Glomerular visceral epithelial cell (primary cell): Measurements from ENCODE around the gene B4GALT5.
"Not testable (repeated sequence)": the region's sequence is repeated elsewhere in the genome, so short reads cannot be mapped to it uniquely, and the experiment has no call there.

ENCODE experiments used
- DNase-seq: peaks from one replicate; pipeline ENCODE4 v3.0.0-alpha.2; 2016; ENCODE audit errors: extremely low spot score

Gene B4GALT5

DNA sequence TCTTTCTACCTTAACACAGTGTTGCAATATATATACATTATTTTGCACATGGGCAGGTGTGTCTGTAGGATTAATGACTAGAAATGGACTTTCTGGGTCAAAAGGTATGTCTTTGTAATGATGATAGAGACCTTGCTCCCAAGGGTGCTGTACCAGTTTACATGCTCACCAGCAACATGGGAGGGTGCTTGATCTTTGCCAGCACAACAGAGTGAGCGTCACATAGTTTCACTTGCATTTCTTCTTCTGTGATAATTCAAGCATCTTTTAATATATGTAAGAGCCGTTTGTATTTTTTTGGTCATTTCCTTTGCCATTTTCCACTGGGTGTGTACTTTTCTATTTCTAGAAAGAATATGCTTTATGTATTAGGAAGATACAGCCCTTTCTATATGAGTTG lies 23.6 kb upstream of the B4GALT5 start:
- DNase-seq = no peak

DNA sequence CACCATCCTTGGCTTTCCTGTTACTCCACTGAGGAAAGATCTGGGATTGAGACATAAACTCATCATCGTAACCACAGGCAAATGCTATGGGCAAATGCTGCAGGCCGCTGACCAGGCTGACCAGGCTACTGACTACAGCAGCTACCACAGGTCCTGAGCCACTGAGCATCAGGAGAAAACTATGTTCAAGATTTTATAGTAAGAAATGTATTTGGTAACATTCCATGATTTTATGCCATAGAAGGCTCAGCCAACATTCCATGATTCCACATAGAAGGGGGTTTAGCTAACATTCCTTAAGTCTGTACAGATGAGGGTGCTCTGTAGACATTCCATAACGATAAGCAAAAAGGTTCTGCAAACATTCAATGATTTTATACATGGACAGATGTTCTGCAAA lies 16.1 kb upstream of the B4GALT5 start:
- peak; percentile 28 for DNase-seq

DNA sequence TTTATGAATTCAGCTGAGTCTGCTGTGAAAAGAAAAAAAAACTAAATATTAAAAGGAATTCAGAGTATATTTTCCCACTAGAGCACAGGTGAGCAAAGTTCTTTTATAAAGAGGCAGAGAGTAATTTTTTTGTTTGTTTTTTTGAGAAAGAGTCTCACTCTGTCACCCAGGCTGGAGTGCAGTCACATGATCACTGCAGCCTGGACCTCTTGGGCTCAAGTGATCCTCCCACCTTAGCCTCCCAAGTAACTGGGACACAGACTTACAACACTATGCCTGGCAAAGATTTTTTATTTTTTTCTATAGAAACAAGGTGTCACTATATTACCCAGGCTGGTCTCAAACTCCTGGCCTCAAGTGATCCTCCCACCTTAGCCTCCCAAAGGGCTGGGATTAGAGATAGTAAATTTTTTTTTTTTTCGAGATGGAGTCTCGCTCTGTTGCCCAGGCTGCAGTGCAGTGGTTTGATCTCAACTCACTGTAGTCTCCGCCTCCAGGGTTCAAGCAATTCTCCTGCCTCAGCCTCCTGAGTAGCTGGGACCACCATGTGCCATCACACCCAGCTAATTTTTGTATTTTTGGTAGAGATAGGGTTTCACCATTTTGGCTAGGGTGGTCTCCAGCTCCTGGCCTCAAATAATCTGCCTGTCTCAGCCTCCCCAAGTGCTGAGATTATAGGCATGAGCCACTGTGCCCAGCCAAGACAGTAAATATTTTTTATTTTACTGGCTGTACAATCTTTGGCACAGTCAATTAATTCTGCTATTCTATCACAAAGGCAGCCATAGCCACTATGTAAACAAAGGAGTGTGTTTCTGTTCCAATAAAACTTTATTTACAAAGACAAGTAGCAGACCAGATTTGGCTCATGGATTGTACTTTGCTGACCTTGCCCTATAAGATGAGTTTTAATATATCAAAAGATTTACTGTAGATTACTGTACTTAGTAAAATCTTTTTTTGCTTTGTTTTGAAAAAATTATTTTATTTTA lies 14.5 kb upstream of the B4GALT5 start:
- DNase-seq = no peak

DNA sequence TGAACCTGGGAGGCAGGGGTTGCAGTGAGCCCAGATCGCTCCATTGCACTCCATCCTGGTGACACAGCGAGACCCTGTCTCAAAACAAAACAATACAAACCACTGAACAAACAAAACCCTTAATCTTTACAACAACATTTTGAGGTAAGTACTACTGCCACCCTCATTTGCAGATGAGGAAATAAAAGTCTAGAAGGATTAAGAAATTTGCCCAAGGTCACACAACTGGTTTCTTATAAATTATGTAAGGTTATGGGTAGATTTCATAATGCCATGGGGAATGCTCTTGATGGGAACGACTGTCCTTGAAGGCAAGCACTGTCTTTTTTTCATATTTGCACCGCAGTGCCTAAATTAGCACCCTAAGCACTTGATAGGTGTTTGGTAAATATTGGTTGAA lies 13.8 kb upstream of the B4GALT5 start:
- DNase-seq = no peak

DNA sequence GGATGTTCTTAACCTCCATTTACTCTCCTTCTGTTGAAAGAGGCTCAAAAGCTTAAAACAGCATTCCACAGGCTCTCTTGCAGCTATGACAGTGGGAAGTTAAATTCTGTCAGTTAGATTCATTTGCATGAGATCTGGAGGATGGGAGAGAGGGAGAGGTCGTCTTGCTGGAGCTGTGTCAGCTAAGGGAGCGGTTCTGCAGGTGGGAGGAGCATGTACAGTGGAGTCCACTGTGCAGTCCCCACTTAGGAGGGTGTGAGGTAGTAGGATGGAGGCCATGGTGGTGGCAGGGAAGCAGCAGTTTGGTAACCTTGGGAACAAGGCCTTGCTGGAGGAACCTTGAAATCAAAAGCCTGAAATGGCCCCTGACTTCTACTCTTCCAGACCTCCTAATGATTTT lies 12.0 kb upstream of the B4GALT5 start:
- DNase-seq = no peak

DNA sequence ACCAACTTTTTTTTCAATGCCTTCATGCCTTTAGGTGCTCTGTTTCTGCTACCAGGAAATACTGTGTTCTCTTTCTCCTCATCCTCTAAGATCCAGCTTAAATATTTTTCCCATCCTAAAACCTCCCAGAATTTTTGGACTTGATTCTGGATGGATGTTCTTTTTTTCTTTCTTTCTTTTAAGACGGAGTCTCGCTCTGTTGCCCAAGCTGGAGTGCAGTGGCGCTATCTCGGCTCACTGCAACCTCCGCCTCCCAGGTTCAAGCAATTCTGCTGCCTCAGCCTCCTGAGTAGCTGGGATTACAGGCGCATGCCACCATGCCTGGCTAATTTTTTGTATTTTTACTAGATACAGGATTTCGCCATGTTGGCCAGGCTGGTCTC lies 11.5 kb upstream of the B4GALT5 start:
- not testable (repeated sequence) for DNase-seq

DNA sequence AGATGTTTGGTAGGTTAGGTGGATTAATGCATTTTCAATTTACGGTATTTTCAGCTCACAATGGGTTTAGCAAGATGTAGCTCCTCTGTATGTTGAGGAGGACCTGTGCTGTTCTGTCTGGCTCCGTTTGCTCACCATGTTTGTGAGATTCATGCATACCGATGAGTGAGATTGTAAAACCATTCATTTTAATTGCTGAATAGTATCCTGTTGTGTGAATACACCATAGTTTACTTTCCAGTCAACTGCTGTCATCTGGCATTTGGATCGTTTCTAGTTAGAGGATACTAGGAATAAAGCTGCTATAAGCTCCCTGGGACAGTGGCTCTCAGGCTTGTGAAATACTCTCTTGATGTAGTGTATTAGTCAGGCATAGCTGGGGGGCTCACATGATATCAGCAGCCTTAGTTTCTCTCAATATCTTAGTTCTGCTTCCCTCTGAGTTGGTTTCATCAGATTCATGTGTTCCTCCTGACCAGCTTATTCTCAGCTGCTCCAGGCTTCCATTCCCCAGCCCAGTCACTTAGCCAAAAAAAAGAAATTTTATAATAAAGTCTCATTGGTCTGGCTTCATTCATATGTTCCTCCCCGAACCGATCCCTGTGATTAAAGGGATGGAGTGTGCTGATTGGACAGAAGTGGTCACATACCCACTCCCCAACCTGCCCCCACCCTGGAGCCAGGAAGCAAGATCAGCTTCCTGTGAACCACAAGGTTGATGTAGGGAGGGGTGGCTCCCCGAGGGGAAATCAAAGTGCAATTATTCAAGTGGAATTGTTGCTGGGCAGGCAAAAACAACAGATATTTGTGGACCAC lies 10.9 kb upstream of the B4GALT5 start:
- peak; percentile 66 for DNase-seq

DNA sequence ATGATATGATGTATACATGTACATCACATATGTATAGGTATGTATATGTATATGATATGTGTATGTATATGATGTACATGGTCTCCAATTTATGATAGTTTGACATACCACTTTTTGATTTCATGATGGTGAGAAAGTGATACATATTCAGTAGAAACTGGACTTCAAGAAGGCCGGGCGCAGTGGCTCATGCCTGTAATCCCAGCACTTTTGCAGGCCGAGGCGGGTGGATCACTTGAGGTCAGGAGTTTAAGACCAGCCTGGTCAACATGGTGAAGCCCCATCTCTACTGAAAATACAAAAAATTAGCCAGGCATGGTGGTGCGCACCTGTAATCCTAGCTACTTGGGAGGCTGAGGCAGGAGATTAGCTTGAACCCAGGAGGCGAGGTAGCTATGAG lies 10.1 kb upstream of the B4GALT5 start:
- DNase-seq = not testable (repeated sequence)

DNA sequence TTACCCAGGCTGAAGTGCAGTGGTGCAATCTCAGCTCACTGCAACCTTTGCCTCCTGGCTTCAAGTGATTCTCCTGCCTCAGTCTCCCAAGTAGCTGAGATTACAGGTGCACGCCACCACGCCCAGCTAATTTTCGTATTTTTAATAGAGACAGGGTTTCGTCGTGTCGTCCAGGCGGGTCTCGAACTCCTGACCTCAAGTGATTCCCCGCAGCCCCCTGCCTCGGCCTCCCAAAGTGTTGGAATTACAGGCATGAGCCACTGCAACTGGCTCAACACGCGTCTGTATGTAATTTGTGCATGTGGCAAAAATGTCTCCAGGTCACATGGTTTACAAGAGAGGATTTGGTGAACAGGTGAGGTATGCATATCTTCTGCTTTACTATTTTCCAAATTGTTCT lies 7.6 kb upstream of the B4GALT5 start:
- DNase-seq = not testable (repeated sequence)

DNA sequence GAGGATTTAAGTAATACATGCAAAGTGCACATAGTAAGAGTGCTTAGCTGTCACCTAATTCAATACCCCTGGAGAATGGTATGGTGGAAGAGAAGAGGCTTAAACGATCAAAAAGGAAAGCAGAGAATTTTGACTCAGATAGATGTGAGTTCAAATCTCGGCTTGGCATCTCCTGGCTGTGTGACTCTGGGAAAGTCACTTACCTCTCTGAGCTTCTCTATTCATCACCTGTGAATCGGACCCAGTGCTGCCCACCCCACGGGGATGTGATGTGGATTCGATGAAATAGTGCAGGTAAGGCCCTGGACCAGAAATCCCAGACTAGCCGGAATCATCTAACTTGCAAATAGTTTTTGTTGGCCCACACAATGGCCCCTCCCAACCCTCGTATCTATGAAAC lies 1.8 kb upstream of the B4GALT5 start:
- DNase-seq = no peak

DNA sequence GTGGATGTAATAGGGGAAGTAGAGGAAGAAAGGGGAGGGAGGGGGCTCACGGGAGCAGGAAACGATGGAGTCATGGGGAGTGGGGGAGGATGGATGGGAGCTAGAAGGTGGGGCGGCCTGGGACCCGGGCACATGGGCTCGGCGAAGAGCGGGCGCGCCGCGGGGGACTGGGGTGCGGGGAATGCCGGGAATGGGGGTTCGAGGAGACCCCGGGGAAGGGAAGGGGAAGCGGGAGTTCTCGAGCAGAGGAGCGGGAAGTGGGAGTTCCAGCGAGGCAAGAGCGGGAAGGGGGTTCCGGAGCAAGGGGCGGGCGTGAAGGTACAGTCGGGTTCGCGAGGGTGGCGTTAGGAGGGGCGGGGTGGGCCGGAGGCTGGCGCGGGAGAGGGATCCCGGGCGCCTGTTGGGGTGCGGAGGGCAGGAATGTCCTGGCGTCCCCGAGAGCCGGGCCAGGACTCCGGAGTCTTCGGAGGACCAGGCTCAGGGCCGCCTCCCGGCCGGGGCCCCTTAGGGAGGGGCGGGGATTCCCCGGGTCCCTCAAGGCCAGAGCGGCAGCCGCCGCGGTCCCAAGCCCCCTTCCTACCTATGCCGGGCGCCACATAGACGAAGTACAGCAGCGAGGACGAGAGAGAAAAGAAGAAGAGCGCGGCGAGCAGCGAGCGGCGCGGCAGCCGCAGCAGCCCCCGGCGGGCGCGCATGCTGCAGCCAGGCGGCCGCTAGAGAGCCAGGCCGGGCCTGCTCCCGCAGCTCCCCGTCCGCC lies 504 bp downstream of the B4GALT5 start:
- DNase-seq = peak; percentile 53

DNA sequence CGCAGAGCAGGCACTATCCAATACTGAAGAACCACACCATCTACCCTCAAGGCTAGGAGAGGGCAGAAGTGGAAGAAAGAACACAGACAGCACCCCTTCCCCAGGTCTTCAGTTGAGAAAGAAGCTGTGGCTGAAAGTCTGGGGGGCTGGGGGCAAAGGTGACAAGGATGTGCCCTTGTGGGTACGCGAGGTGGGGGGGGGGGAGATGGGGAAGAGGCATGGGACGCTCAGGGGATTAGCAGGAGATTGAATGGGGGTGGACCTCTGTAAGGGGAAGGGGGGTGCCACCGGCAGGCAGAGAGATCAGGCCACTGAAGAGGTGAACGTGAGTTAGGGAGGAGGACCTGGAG lies 1.1 kb downstream of the B4GALT5 start:
- DNase-seq = no peak

DNA sequence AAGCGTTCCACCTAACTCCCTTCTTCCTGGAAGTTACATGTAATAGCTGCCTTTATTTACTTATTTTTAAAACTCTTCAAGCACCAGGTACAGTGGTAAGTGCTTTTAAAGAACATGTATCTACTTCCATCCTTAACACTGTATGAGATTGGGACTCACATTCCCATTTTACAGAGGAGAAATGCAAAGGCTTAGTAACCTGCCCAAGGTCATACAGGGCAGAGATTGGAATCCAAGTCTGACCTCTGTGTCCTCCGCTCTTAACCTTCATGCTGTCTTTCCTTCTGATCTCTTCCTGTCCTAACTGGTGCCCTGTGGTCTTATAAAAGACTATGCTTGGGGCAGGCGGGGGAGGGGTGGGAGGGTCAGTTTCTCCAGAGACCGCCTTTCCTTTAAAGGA lies 1.6 kb downstream of the B4GALT5 start:
- DNase-seq = no peak

DNA sequence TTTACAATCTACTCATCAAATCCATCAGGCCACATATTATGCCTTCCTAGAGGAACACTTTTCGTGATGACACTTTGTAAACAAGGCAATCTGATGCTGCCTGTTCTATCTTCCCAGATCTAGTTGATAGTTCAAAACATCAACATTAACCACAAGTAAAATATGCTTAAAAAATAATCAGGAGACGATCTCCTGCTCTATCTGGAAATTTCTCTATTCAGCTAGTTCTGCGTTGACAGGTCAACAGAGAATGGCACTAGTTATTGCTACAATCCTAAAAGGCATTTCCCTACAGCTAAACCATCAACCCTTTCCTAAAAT lies 2.1 kb downstream of the B4GALT5 start:
- no peak for DNase-seq

DNA sequence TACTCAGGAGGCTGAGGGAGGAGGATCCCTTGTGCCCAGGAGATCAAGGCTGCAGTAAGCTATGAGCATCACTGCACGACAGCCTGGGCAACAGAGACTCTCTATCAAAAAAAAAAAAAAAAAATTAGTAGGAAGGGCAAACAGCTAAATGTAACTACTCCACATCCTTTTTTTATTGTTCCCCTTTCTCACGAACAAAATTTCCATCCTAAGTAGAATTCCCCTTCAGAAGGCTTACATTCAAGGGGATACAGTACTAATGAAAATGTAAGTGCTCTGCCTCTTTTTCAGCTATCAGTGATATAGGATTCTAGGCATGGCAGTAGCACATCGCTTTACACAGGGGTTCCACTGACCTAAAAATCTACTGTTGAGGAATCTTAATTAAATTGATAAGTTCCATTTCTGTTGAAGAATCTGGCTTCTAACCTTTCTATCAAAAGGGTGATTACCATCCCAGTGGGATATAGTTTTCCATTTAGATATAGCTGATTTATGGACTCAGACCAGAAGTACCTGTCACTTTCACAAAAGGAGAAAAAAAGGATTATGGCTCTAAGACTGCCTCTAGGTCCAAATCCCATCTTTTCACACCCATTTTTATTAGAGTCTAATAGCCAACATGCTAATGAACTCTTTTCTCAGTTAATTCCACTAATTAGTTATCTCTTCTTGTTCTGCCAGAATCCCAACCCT lies 2.6 kb downstream of the B4GALT5 start:
- no peak for DNase-seq

DNA sequence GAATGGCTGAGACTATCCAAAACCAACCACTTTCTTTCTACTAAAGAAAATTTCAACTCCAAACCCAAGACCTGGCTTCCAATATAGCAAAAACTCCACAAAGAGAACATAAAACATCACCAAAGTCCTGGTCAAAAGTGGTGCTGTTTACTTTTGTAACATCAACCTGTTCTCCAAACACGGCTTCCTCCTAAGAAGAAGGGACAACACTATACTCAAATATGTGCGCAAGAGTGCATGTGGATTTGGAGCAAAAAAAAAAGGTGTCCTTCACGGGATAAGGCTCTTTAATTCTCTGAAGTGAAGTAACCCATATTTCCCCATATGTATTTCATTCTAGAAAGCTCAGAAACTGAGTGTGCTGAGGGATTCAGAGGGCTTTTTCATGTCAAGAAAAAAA lies 6.6 kb downstream of the B4GALT5 start:
- DNase-seq = no peak

DNA sequence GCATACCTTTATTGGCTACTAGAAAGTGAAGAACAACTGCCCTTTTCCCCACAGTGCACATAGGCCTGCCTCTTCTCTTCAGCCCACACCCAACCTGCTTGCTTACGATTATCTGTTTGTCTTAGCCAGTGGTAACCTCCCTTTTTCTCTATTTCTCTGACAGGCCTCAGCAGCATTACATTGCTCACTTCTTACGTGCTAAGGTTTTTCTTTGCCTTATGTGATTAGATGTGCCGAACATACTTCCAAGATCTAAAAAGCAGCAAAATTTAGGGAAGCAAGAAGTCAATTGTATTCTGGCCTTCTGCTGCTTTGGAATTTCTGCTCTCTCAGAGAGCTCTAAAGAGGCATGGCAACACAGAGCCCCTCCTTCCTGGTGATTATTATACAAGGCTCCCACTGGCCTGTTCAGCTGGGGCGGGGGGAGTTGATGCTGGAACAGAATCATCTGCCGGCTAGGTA lies 7.0 kb downstream of the B4GALT5 start:
- DNase-seq = no peak

DNA sequence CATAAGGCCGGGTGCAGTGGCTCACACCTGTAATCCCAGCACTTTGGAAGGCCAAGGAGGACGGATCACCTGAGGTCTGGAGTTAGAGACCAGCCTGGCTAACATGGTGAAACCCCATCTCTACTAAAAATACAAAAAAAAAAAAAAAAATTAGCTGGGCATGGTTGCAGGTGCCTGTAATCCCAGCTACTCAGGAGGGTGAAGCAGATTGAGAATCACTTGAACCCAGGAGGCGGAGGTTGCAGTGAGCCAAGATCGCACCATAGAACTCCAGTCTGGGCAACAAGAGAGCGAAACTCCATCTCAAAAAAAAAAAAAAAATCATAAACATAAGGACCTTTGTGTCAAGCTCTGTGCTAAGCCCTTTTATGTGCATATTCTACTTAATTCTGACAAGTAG lies 7.8 kb downstream of the B4GALT5 start:
- DNase-seq = not testable (repeated sequence)

DNA sequence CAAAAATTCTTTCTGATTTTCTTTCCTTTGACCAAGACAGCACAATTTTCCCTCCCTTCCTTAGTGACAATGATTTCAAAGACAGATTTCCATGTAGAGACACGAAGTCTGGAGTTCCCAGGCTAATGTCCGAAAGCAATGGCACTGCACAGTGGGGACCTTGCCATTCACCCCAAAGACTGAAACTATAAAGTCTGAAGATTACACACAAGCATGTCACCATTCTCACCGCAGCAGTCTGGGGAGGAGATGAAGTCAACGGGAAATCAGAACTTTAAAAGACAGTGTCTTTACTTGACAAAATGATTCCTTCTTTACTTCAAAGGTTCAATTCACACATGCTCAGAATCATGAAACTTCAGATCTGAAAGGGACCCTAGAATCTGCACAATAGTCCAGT lies 8.3 kb downstream of the B4GALT5 start:
- no peak for DNase-seq

DNA sequence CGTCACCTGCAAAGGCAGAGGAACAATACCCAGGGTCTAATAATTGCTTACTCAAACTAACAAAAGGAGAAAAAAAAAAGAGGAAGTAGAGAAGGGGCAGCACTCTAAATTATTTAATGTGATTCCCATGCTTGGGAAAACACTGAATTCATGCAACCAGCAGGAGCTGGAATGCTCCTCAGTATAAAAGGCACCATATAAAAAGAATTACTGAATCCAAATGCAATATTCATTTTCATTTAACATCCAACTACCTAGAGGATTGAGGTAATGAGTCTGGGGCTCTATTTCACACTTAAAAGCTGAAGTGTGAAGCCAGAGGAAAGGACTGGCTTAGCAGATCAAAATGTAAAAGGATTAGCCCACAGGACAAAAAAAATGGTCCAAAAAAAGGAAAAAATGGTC lies 8.7 kb downstream of the B4GALT5 start:
- DNase-seq = no peak

DNA sequence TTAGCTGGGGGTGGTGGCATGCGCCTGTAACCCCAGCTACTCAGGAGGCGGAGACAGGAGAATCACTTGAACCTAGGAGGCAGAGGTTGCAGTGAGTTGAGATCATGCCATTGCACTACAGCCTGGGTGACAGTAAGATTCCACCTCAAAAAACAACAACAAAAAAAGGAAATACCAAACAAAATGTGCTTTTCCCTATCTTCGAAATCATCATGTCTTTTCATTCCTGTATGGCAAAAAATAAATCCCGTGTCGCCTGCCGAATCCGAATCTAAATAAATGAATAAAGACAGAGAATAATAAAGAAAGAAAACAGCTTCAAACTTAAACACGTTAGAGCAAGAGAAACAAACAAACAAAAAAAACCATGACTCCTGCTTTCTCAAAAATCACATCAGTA lies 11.8 kb downstream of the B4GALT5 start:
- no peak for DNase-seq
